ENCODE results near the gene FAM222A.

FAM222A gene

DNA sequence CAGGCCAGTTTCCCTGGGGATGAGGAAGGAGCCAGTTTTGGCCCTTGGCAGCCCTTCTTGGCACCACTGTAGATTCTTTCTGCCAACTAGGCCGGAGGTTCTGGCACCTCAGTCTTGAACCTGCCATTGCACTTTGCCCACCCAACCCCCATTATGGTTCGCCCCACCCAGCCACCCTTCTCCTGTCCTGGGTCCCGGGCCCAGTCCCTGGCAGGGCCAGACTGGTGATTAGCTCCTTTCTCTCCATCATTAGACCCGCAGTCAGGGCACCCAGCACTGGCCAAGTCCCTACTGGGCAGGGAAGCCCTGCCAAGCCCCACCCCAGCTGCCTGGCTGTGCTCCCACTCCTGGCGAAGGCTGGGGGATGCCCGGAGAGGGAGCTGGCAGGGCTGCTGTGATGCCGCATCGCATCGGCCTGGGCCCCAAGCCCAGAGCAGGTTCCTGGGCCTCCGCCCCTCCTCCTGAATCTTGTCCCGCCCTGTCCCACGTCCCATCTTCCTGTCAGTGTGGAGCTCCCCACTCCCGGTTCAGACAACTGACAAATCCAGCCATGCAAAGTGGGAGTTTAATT, 9.8 kb downstream of the FAM222A start:
- TF ChIP-seq, protein P1, sequence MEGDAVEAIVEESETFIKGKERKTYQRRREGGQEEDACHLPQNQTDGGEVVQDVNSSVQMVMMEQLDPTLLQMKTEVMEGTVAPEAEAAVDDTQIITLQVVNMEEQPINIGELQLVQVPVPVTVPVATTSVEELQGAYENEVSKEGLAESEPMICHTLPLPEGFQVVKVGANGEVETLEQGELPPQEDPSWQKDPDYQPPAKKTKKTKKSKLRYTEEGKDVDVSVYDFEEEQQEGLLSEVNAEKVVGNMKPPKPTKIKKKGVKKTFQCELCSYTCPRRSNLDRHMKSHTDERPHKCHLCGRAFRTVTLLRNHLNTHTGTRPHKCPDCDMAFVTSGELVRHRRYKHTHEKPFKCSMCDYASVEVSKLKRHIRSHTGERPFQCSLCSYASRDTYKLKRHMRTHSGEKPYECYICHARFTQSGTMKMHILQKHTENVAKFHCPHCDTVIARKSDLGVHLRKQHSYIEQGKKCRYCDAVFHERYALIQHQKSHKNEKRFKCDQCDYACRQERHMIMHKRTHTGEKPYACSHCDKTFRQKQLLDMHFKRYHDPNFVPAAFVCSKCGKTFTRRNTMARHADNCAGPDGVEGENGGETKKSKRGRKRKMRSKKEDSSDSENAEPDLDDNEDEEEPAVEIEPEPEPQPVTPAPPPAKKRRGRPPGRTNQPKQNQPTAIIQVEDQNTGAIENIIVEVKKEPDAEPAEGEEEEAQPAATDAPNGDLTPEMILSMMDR (IDR thresholded peaks at IDR 0.05; ENCODE audit: control insufficient read depth, insufficient read depth, low read depth, low read length, missing control alignments): no peak
- no peak for DNase-seq (ENCODE audit: low read depth)
- no peak overlapping the region for H3K4me3 ChIP-seq (ENCODE audit: control insufficient read depth, low read depth, low read length)

DNA sequence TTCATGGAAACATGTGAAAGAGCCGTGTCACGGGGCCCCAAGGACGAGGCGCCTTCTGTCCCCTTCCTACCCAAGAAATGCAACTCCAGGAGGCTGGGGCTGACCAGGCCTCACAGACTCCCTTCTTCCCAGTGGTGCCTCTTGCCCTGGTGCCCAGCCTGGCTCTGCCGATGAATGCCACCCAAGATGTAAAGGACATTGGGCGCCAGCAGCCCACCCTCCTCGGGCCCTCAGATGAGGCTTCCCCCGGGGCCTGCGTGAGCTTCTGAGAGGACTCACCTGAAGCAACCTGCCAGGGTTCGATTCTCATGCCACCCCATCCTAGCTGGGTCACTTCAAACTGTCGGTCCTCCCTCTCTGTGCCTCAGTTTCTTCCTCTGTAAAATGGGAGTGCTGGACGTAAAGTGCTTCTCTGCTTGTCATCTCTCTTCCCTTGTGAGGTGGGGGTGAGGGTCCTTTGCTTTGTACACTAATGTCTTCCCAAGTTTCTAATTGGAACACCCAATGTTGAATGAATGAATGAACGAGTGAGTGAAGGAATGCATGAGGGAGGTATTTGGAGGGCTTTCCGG, 10.8 kb downstream of the FAM222A start:
- DNase-seq (ENCODE audit: low read depth): no peak
- H3K4me3 ChIP-seq (ENCODE audit: control insufficient read depth, low read depth, low read length): no peak overlapping the region
- TF ChIP-seq, protein P1 (IDR thresholded peaks at IDR 0.05; ENCODE audit: control insufficient read depth, insufficient read depth, low read depth, low read length, missing control alignments): no peak

DNA sequence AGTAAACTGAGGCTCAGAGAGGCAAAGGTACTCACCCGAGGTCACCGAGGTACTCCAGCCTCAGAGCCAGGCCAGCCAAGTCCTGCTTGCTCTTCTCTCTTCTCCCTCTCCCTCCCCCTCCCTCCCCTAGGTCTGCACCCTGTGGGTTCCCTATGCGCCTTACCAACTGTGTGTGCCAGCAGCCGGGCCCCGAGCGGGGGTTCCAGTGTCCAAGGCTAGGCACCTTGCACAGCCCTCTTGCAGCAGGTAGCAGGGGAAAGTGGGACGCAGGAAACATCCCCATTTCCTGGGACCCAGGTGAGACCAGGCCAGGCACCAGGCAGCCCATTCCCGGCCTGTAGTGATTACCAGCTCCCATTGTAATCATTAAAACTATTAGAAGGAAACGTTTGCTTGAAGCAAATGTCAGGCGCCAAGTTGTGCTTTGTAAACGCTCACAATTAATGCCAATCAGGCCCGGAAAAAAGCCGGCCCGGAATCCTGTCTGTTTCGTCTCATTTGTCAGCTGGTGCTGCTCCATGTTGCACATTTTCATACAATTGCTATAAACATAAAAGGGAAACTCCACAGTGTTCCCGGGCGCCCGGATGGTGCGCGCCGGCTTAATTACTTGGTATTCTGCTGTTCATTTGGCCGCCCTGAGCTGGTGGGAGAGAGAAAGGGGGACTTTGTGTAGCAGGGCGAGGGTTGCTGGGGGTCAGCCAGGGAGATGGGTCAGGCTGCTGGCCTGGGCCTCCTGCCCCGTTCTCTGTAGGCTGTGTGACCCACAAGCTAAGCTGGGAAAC, 11.9 kb downstream of the FAM222A start:
- TF ChIP-seq, protein P1 (IDR thresholded peaks at IDR 0.05; ENCODE audit: control insufficient read depth, insufficient read depth, low read depth, low read length, missing control alignments): no peak
- DNase-seq (ENCODE audit: low read depth): no peak
- no peak overlapping the region for H3K4me3 ChIP-seq (ENCODE audit: control insufficient read depth, low read depth, low read length)

DNA sequence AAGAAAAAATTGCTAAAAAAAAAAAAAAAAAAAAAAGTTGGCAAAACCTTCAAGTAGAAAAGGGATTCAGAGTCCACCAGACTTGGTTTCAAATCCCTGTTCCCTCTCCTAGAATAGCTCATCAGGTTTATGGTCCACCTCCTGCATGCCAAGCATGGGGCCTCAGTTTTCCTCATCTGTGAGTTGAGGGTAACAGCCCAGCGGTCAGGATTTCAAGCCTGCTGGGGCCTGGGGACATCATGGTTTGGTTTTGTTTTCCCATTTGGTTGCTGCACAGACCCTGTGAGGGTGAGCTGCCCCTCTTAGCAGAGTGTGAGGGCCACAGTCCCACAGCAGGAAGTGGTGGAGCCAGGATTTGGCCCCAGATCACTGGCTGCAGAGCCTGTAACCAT, 12.5 kb downstream of the FAM222A start:
- no peak overlapping the region for H3K4me3 ChIP-seq (ENCODE audit: control insufficient read depth, low read depth, low read length)
- TF ChIP-seq, protein P1 (IDR thresholded peaks at IDR 0.05; ENCODE audit: control insufficient read depth, insufficient read depth, low read depth, low read length, missing control alignments): no peak
- DNase-seq (ENCODE audit: low read depth): no peak

DNA sequence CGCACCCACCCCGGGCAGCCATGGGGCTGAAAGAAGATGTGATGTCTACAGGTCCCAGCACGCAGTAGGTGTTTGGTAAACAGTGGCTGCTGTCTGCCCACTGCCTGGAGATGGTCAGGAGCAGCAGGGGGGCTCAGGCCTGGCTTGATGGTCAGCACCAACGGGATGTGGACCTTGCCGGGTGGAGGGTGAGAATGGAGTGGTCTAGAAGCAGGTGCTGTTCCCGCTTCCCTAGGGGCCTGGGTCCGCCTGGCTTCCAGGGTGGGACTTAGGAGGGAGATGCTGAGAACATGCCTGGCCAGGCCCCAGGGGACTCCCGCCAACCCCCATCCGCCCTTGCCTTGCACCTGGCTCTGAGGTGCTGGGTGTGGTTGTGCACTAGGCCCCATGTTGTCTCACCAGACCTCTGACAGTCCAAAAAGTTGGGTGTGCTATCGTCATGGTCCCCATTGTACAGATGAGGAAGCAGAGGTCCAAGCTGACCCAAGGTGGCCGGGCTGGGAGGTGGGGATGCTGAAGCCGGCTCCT, 12.9 kb downstream of the FAM222A start:
- TF ChIP-seq, protein P1 (IDR thresholded peaks at IDR 0.05; ENCODE audit: control insufficient read depth, insufficient read depth, low read depth, low read length, missing control alignments): no peak
- DNase-seq (ENCODE audit: low read depth): no peak

DNA sequence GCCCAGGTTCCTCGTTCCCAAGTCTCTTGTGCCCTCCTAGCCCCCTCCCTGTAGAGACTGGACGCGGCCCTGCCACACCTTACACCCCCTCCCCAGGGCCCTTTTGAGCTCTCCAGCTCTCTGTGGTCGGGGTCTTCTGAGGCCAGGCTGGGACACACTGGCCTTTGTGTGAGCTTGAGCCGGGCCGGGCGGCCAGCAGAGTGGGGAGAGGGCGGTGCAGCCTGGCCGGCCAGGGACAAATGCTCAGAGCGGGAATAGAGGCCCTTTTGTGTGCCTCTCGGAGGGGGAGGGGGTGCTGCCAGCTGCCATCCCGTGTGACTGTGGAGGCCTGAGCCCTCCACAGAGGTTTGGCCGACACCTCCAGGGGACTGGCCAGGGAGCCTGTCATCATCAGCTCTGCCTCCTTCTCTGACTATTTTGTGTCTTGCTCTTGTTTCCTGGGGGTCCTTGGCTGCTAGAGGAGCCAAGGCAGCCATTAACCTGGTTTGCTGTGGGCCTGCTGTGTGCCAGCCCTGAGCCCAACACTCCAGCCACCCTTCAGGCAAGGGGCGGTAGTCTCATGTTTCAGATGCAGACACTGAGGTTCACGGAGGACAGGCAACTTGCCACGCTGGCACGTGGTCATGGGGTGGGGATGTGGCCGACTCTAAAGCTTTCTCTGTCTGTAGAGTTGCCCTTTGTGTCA, 13.6 kb downstream of the FAM222A start:
- no peak overlapping the region for H3K4me3 ChIP-seq (ENCODE audit: control insufficient read depth, low read depth, low read length)
- DNase-seq (ENCODE audit: low read depth): no peak
- TF ChIP-seq, protein P1 (IDR thresholded peaks at IDR 0.05; ENCODE audit: control insufficient read depth, insufficient read depth, low read depth, low read length, missing control alignments): no peak

More for the DNA sequence above, 12.9 kb downstream of the FAM222A start:
- H3K4me3 ChIP-seq (ENCODE audit: control insufficient read depth, low read depth, low read length): no peak overlapping the region
